Sigmoid colon (tissue), 4 donors: ENCODE results near the gene ERVFRD-1.

ENCODE experiments used
- EP300 ChIP-seq, 4 donors: sonication (generic); formaldehyde crosslinking; IDR thresholded peaks; one replicate each; pipeline ENCODE4 v1.6.1; 2017; ENCODE audit warnings: antibody characterized with exemption in 4 of 4
- POLR2A ChIP-seq, 2 donors: fragments of 450-650 bp; IDR thresholded peaks; one replicate each; pipeline ENCODE4 v1.6.1; 2016; ENCODE audit warnings: antibody characterized with exemption in 2 of 2, mild to moderate bottlenecking in 2 of 2, moderate library complexity in 2 of 2
- POLR2AphosphoS5 ChIP-seq, 4 donors: sonication (generic); formaldehyde crosslinking; IDR thresholded peaks; one replicate each; pipeline ENCODE4 v1.6.1; 2017; ENCODE audit warnings: antibody characterized with exemption in 4 of 4
- TF ChIP-seq, protein P1 (sequence below), 4 experiments: fragments of 450-650 bp in 3 of 4; fragments of 200-600 bp in 1 of 4; IDR thresholded peaks; one replicate each; pipeline ENCODE4 v1.5.1; 2016 to 2019; ENCODE audit warnings: antibody characterized with exemption in 4 of 4, mild to moderate bottlenecking in 3 of 4, moderate library complexity in 2 of 4

DNA sequence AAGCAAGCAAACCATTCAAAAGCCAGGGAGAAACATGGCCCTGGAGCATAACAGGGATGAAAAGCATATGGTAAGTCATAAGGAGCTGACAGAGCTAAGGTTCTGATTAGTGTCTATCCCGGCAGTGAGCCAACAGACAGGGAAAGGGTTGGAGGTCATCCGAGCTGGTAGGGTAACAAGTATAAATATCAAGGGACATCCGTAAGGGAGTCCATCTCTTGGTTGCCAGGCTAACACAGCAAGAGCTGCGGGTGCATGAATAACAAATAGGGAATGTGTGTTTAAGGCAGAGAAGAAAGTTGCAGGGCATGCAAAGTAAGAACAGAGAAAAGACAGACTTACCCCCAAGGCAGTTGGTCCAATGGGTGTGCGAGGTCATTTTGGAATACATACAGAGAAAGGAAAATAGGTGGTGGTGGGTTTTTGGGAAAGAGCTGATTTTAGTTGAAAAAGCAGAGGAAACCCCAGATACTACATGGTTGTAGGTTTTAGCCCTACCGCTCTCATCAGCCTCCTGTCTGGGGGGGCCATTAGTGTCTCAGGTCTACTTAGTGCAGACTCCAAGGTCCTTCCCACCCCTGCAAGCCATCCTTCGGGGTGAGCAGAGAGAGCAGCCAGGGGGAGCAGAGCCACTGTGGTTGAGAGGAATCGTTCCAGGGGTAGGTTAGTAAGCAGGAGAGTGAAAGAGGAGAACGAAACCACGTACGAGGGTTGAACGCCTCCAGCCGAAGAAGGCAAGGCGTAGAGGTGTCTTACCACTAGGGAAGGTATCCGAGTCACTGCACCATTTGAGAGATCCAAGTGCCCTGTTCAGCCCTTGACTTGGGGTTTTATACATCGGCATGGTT, at the start of gene ERVFRD-1:
- TF ChIP-seq, protein P1, sequence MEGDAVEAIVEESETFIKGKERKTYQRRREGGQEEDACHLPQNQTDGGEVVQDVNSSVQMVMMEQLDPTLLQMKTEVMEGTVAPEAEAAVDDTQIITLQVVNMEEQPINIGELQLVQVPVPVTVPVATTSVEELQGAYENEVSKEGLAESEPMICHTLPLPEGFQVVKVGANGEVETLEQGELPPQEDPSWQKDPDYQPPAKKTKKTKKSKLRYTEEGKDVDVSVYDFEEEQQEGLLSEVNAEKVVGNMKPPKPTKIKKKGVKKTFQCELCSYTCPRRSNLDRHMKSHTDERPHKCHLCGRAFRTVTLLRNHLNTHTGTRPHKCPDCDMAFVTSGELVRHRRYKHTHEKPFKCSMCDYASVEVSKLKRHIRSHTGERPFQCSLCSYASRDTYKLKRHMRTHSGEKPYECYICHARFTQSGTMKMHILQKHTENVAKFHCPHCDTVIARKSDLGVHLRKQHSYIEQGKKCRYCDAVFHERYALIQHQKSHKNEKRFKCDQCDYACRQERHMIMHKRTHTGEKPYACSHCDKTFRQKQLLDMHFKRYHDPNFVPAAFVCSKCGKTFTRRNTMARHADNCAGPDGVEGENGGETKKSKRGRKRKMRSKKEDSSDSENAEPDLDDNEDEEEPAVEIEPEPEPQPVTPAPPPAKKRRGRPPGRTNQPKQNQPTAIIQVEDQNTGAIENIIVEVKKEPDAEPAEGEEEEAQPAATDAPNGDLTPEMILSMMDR (IDR thresholded peaks at IDR 0.05): no peak
- TF ChIP-seq POLR2AphosphoS5 (IDR thresholded peaks at IDR 0.05) (no peak), EP300 (IDR thresholded peaks at IDR 0.05) (no peak), POLR2A (IDR thresholded peaks at IDR 0.05) (no peak)
